NCI-H82 treated with DMSO at 0.1 percent for 48 hours (cell line): Measurements from ENCODE around the gene IMPG1.

ENCODE experiments used
- DNase-seq: peaks from one replicate; lab custom pipeline; 2025; ENCODE audit not compliant: unreplicated experiment; lab: John Stamatoyannopoulos, UW

The IMPG1 gene

DNA sequence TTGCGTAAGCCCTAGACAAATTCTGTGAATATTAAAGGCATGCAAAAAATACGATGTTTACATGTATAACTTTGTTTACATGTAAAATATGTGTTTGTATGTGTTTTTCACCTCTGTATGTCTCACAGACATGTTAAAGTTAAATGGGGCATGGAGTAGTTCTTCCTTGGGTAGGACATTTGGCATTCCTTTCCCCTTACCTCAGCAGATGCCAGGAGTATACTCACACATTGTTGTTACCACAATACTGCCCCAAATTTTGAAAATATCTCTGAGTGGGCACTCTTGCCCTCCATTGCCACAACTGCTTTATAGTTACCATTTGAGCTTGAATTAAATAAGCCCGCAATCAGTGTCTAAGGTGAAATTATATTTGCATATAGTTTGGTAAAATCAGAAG, 175.9 kb downstream of the IMPG1 start:
- no peak for DNase-seq

GRCh38 chr6:75893776-75894152, 178.7 kb downstream of the IMPG1 start:
- no peak for DNase-seq

DNA sequence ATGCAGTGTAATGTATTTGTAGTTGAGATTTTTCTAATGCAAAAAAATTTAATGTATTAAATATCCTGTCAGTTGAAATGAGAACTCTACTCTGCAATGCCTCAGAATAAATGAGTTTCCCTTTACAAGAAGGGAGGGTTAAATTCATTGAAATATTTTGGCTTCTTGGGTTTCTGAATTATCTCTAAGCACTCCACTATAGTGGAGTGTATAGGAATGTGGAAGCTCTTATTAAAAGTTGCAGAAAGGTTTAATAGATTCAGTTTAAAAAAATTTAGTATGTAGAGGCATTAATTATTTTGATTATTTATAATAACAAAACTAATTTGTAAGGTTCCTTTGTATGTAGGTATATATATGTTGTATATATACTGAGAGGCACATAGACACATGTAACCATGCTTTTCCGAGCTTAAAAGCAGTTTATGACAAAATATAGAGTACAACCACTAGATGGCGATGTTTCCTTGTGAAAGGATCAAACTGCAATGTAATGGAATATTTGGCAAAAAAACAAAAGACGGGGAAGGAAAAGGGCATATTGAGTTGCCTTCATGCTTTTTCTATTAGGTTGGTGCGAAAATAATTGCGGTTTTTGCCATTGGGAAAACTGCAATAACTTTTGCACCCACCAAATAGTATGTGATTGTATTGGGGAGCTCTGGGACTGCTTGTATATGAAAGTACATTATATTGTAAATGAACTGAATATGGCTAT, 179.2 kb downstream of the IMPG1 start:
- DNase-seq = peak; percentile 20

DNA sequence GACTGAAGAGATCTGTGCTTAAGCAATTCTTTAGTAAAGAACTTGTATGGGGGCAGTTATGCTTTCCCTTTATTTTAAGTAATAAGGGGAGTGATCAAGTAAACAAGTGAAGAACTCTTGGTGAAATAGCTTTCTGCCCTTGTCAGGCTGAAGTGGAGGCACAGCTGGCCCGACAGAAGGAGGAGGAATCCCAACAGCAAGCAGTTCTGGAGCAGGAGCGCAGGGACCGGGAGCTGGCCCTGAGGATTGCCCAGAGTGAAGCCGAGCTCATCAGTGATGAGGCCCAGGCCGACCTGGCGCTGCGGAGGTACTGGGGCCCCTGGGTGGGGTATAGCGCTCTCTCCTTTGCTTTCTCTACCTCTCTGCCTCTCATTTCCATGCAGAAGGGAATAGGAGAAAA, 180.1 kb downstream of the IMPG1 start:
- no peak for DNase-seq

DNA sequence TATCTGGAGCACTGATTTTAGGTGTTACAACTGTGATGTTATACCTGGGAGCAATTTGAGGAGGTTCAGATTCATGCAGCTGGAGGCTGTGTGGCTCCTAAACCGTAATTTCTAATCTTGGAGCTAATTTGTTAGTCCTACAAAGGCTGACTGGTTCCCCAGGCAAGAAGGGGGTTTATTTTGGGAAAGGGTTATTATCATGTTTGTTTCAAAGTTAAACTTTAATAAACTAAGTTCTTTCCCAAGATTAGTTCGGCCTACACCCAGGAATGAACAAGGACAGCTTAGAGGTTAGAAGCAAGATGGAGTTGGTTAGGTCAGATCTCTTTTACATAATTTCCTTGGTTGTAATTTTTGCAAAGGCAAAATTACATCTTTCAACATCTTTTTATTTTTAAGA, 187.6 kb downstream of the IMPG1 start:
- DNase-seq = no peak

DNA sequence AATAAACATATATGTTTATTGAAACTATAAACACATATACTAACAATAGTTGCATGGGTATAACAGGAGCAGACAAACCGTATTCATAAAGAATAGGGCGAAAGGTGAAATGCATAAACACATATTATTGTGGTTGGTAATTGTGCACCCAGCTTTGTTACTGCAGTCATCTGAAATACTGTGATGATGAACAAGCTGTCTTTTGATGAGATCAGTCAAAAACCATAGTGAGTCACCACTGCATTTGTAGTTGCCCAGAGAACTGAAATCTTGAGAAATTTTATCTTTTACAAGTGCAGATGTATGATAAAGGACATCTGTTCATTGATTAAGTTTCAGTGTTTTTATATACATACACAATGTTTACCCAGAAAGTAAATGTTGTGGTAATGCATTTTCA, 189.7 kb downstream of the IMPG1 start:
- no peak for DNase-seq

DNA sequence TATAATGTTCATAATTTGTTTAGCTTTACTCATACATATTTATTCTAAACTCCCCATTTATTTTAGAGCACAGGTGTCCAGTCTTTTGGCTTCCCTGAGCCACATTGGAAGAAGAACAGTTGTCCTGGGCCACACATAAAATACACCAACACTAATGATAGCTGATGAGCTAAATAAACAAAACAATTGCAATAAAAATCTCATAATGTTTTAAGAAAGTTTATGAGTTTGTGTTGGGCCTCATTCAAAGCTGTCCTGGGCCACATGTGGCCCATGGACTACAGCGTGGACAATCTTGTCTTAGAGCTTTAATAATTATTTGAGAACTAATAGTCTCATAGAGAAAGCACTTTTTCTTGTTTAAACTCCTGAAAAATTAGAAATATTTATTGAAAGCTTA, 192.2 kb downstream of the IMPG1 start:
- DNase-seq = no peak

GRCh38 chr6:75876152-75876551, 196.3 kb downstream of the IMPG1 start:
- DNase-seq = no peak

DNA sequence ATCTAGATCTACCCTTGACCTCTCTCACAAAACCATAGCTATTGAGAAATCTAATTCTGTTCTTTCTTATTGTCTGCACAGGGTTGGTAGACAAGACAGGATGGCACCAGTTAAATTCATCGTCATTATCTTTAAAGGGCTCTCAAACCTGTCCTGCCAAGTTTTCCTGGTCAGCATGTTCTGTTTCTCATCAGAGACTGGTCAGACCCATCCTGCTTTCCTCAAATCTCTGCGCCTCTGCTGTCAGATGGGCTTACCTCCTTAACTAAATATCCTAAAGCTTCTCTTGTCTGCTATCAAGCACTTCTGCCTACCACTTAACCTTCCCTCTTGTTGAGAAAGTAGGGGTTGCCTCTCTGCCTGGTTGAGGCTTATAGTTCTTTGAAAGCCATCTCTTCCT, 198.2 kb downstream of the IMPG1 start:
- DNase-seq = no peak
